Left lung (tissue), 10 donors: Measurements from ENCODE around the gene ANGPTL2. TPM values are rescaled to one million over a fixed set of nuclear protein-coding genes. Genes with fewer than 3 reads are reported as not detected.
A peak's percentile ranks its signal among the peaks of the same experiment; 100 is the strongest.

Source experiments
- ATAC-seq: fragments of 200-7000 bp; cut with Tn5 transposase; one replicate; pipeline ENCODE4 v1.9.1; 2020; ENCODE audit warnings: moderate library complexity
- DNase-seq, 4 donors: peaks; one replicate each; pipeline ENCODE4 v3.0.0-alpha.2; 2013 to 2020
- H3K27ac ChIP-seq, 2 donors: fragments of 200-600 bp; sonication (generic) in 1 of 2; one replicate each; pipeline versions ENCODE4 v1.5.0 to v1.8.0; 2020 to 2021
- H3K27me3 ChIP-seq, 2 donors: fragments of 200-600 bp; sonication (generic) in 1 of 2; one replicate each; pipeline versions ENCODE4 v1.5.0 to v1.8.0; 2020 to 2021
- H3K36me3 ChIP-seq, 2 donors: fragments of 200-600 bp; sonication (generic) in 1 of 2; one replicate each; pipeline versions ENCODE4 v1.5.0 to v1.8.0; 2020 to 2021
- H3K4me1 ChIP-seq, 2 donors: fragments of 200-600 bp; one replicate each; pipeline ENCODE4 v1.8.0; 2021
- H3K4me3 ChIP-seq, 2 donors: fragments of 200-600 bp; sonication (generic) in 1 of 2; one replicate each; pipeline versions ENCODE4 v1.5.0 to v1.8.0; 2020 to 2021; ENCODE audit warnings: mild to moderate bottlenecking in 1 of 2
- H3K9me3 ChIP-seq, 2 donors: fragments of 200-600 bp; sonication (generic) in 1 of 2; one replicate each; pipeline versions ENCODE4 v1.5.0 to v1.8.0; 2020 to 2021
- intact Hi-C, 2 donors: fragments of 100-400 bp; cut with DNase I; formaldehyde crosslinking; loops; one replicate each; pipeline versions ENCODE4 v1.11.2 to v1.14.2; 2022
- polyA plus RNA-seq, 6 donors: library from polyadenylated mRNA; unstranded; fragments of 120-200 nt; gene quantifications; one replicate each; pipeline ENCODE4 v1.2.1, GENCODE V29; 2013; ENCODE audit not compliant: insufficient read length in 6 of 6
- total RNA-seq, 2 donors: library from RNA; stranded (reverse); fragmentation: NEBNext Ultra II Directional; extraction: Animal tissue kit (Norgen Biotek cat#: 25700); gene quantifications; one replicate each; pipeline ENCODE4 v1.2.1, GENCODE V29; 2021
- TF ChIP-seq, protein P1 (sequence below), 2 donors: fragments of 200-600 bp; sonication (generic) in 1 of 2; IDR thresholded peaks; one replicate each; pipeline versions ENCODE4 v1.5.0 to v1.8.0; 2021; ENCODE audit warnings: antibody characterized with exemption in 2 of 2
- donor health status: DM: no; HTN: yes; CAD: no.
- donor health status: DM: no; HTN: no; CAD: no.

The ANGPTL2 gene
- total and polyA plus RNA-seq, 8 donors = 22.7 to 34.7 (median 30.1) TPM

DNA sequence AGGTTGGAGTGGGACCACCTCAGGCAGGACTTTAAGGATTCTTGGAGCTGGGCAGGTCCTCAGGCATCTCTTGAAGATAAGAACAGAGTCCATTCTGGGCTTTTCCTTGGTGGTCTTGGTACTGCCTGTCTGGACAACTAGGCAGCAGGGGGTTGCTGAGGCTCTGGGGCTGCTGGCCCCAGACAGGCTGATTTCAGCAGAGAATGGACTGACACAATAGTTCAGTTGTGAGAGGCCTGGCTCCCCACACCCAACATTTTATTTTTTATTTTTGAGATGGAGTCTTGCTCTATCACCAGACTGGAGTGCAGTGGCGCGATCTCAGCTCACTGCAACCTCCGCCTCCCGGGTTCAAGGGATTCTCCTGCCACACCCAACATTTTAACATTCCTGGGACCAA lies 4.6 kb downstream of the ANGPTL2 start:
- intact Hi-C loops = no loop called here
- Histone ChIP-seq H3K4me1 (peaks cover 10 to 23% of the 10 kb centered on the region in 2 donors), H3K36me3 (no peaks in the 10 kb centered on the region), H3K27ac (no peak overlapping the region), H3K9me3 (no peaks in the 10 kb centered on the region), H3K4me3 (no peak overlapping the region), H3K27me3 (peaks cover 0 to 19% of the 10 kb centered on the region in 2 donors)
- ATAC-seq (no peak), DNase-seq (no peak)
- TF ChIP-seq, protein P1, sequence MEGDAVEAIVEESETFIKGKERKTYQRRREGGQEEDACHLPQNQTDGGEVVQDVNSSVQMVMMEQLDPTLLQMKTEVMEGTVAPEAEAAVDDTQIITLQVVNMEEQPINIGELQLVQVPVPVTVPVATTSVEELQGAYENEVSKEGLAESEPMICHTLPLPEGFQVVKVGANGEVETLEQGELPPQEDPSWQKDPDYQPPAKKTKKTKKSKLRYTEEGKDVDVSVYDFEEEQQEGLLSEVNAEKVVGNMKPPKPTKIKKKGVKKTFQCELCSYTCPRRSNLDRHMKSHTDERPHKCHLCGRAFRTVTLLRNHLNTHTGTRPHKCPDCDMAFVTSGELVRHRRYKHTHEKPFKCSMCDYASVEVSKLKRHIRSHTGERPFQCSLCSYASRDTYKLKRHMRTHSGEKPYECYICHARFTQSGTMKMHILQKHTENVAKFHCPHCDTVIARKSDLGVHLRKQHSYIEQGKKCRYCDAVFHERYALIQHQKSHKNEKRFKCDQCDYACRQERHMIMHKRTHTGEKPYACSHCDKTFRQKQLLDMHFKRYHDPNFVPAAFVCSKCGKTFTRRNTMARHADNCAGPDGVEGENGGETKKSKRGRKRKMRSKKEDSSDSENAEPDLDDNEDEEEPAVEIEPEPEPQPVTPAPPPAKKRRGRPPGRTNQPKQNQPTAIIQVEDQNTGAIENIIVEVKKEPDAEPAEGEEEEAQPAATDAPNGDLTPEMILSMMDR (IDR thresholded peaks at IDR 0.05) = no peak

DNA sequence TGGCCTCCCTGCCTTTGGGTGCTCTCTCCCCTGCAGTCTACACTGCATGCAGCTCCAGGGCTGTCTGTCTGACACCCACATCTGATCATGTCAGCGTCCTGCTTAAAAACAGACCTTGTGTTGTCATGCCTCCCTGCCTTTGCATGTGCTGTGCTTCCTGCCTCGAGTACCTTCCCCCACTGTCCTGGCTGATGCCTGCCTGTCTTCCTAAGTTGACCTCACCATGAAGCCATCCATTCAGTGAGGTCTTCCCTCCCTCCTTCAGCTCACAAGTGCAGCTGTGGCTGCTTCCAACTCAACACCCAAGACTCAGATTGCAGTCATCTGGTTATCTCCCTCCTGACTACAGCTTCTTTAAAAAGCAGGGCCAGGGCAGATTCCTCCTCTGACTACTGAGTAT lies 5.5 kb downstream of the ANGPTL2 start:
- TF ChIP-seq, protein P1 (IDR thresholded peaks at IDR 0.05) = no peak
- Histone ChIP-seq H3K9me3 (no peaks in the 10 kb centered on the region), H3K27me3 (peaks cover 0 to 10% of the 10 kb centered on the region in 2 donors), H3K36me3 (no peaks in the 10 kb centered on the region), H3K27ac (no peak overlapping the region), H3K4me1 (peaks cover 14 to 23% of the 10 kb centered on the region in 2 donors), H3K4me3 (no peak overlapping the region)
- ATAC-seq (no peak), DNase-seq (no peak)
- intact Hi-C loops = no loop called here

GRCh38 chr9:127116088-127116726 lies 6.2 kb downstream of the ANGPTL2 start:
- Histone ChIP-seq H3K27me3 (peaks cover 0 to 3% of the 10 kb centered on the region in 2 donors), H3K9me3 (no peaks in the 10 kb centered on the region), H3K27ac (no peak overlapping the region), H3K36me3 (no peaks in the 10 kb centered on the region), H3K4me3 (no peak overlapping the region), H3K4me1 (peaks cover 14 to 19% of the 10 kb centered on the region in 2 donors)
- TF ChIP-seq, protein P1 (IDR thresholded peaks at IDR 0.05) = no peak
- ATAC-seq (no peak), DNase-seq (no peak)
- intact Hi-C loops = no loop called here

DNA sequence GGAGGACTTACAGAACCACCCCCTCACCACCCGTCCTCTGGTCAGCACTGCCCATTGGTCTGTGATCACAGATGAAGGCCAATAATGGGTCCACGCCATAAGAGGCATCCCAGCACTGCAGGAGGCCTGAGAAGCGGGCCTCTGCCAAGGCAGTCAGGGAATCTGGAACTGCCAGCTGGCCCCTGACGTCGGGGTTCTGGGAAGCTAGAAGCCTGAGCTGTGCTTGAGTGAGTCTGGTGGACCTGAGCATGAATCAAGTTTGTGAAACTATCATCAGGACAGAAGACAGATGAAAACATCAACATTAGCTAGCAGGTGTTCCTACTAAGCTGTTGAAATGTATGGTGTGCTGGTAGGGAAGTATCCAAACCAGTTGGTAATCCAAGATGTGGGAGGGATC lies 7.8 kb downstream of the ANGPTL2 start:
- H3K4me1 ChIP-seq = peaks cover 14 to 18% of the 10 kb centered on the region in 2 donors
- H3K36me3 ChIP-seq = no peaks in the 10 kb centered on the region
- intact Hi-C loops = no loop called here
- DNase-seq (no peak), ATAC-seq (no peak)
- H3K9me3 ChIP-seq = no peaks in the 10 kb centered on the region
- no peak overlapping the region for H3K27ac ChIP-seq
- H3K27me3 ChIP-seq = no peaks in the 10 kb centered on the region
- TF ChIP-seq, protein P1 (IDR thresholded peaks at IDR 0.05) = no peak
- H3K4me3 ChIP-seq = no peak overlapping the region

GRCh38 chr9:127113191-127113972 lies 9.1 kb downstream of the ANGPTL2 start:
- peaks cover 14 to 15% of the 10 kb centered on the region in 2 donors for H3K4me1 ChIP-seq
- H3K36me3 ChIP-seq = no peaks in the 10 kb centered on the region
- no peak overlapping the region for H3K4me3 ChIP-seq
- H3K27ac ChIP-seq = no peak overlapping the region
- intact Hi-C loops = no loop called here
- TF ChIP-seq, protein P1 (IDR thresholded peaks at IDR 0.05) = no peak
- ATAC-seq = peak; percentile 38
- H3K27me3 ChIP-seq = no peaks in the 10 kb centered on the region
- H3K9me3 ChIP-seq = no peaks in the 10 kb centered on the region
- DNase-seq = no peak
